Parathyroid adenoma (tissue), 2 donors: ENCODE results near the gene CFI.

ENCODE experiments used
- H2AFZ ChIP-seq: fragments of 300-600 bp; sonication (generic); one replicate; pipeline ENCODE4 v1.7.0; 2017; ENCODE audit warnings: antibody characterized with exemption, mild to moderate bottlenecking
- H3K27ac ChIP-seq: fragments of 300-600 bp; sonication (generic); one replicate; pipeline ENCODE4 v1.7.0; 2017
- H3K27me3 ChIP-seq: fragments of 300-600 bp; sonication (generic); one replicate; pipeline ENCODE4 v1.7.0; 2017; ENCODE audit warnings: low read length; ENCODE audit not compliant: control insufficient read depth, insufficient read depth
- H3K36me3 ChIP-seq: fragments of 300-600 bp; sonication (generic); one replicate; pipeline ENCODE4 v1.7.0; 2017; ENCODE audit warnings: low read length; ENCODE audit not compliant: control insufficient read depth, insufficient read depth
- H3K4me1 ChIP-seq: fragments of 300-600 bp; sonication (generic); one replicate; pipeline ENCODE4 v1.7.0; 2017; ENCODE audit warnings: control low read depth
- H3K4me2 ChIP-seq: fragments of 300-600 bp; sonication (generic); one replicate; pipeline ENCODE4 v1.7.0; 2017; ENCODE audit warnings: low read length
- H3K4me3 ChIP-seq: fragments of 300-600 bp; sonication (generic); one replicate; pipeline ENCODE4 v1.7.0; 2017; ENCODE audit warnings: low read depth, low read length
- H3K79me2 ChIP-seq: fragments of 300-600 bp; sonication (generic); one replicate; pipeline ENCODE4 v1.7.0; 2017; ENCODE audit warnings: control low read depth
- H3K9ac ChIP-seq: fragments of 300-600 bp; sonication (generic); one replicate; pipeline ENCODE4 v1.7.0; 2017; ENCODE audit warnings: mild to moderate bottlenecking
- H3K9me3 ChIP-seq: fragments of 300-600 bp; sonication (generic); one replicate; pipeline ENCODE4 v1.7.0; 2017; ENCODE audit warnings: low read length; ENCODE audit not compliant: control insufficient read depth
- TF ChIP-seq, protein P1 (sequence below): fragments of 300-600 bp; sonication (generic); IDR thresholded peaks from one replicate; pipeline ENCODE4 v1.7.0; 2017; ENCODE audit warnings: antibody characterized with exemption, mild to moderate bottlenecking
- donor health status: primary hyperparathyroidism.

Gene CFI

DNA sequence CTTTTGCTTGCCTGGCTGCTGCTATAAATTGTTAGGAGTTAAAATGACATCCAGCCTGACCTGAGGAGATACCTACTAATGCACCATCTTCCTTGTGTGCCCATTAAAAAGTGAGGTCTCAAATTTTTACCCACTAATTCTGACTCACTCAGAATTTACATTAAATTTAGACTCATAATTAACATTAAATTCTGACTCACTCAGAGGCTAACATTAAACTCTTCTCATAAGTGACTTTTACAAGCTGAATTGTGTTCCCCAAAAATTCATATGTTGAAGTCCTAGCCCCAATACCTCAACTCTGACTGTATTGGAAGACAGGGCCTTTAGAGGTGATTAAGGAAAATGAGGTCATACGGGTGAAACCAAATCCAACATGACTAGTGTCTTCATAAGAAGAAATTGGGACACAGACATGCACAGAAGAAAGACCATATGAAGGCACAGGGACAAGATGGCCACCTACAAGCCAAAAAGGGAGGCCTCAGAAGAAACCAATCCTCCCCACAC, 110.3 kb downstream of the CFI start:
- Histone ChIP-seq H2AFZ (no peak overlapping the region), H3K4me3 (no peak overlapping the region), H3K79me2 (no peaks in the 10 kb centered on the region), H3K4me1 (no peaks in the 10 kb centered on the region), H3K36me3 (no peaks in the 10 kb centered on the region), H3K27me3 (no peaks in the 10 kb centered on the region), H3K9me3 (no peaks in the 10 kb centered on the region), H3K4me2 (no peak overlapping the region), H3K9ac (no peak overlapping the region), H3K27ac (no peak overlapping the region)
- TF ChIP-seq, protein P1, sequence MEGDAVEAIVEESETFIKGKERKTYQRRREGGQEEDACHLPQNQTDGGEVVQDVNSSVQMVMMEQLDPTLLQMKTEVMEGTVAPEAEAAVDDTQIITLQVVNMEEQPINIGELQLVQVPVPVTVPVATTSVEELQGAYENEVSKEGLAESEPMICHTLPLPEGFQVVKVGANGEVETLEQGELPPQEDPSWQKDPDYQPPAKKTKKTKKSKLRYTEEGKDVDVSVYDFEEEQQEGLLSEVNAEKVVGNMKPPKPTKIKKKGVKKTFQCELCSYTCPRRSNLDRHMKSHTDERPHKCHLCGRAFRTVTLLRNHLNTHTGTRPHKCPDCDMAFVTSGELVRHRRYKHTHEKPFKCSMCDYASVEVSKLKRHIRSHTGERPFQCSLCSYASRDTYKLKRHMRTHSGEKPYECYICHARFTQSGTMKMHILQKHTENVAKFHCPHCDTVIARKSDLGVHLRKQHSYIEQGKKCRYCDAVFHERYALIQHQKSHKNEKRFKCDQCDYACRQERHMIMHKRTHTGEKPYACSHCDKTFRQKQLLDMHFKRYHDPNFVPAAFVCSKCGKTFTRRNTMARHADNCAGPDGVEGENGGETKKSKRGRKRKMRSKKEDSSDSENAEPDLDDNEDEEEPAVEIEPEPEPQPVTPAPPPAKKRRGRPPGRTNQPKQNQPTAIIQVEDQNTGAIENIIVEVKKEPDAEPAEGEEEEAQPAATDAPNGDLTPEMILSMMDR, result no peak
